ENCODE measurements around the gene ANO3.

ANO3 gene

GRCh38 chr11:26655287-26655686 lies 323.4 kb downstream of the ANO3 start:
- Histone ChIP-seq H3K4me3 (ENCODE audit: low read length) (no peak overlapping the region), H3K27ac (ENCODE audit: low read depth, low read length) (no peak overlapping the region), H3K36me3 (ENCODE audit: control insufficient read depth, low read length) (no peaks in the 10 kb centered on the region), H3K9me3 (ENCODE audit: control insufficient read depth, insufficient read depth, low read length) (no peaks in the 10 kb centered on the region), H3F3A (ENCODE audit: control insufficient read depth, insufficient read depth) (no peaks in the 10 kb centered on the region), H4K20me1 (ENCODE audit: control insufficient read depth, insufficient read depth, low read depth, low read length) (no peaks in the 10 kb centered on the region), H3K4me1 (ENCODE audit: control insufficient read depth, low read length) (no peaks in the 10 kb centered on the region), H3K79me2 (ENCODE audit: control insufficient read depth, low read length) (no peaks in the 10 kb centered on the region), H3K4me2 (ENCODE audit: low read length) (no peak overlapping the region), H3K27me3 (ENCODE audit: control insufficient read depth, low read length) (0 out of 2 replicates have a peak, but pooled peaks cover 3% of the 10 kb centered on the region), H3K9me2 (replicated peaks; ENCODE audit: control insufficient read depth, low read length) (no peaks in the 10 kb centered on the region)
- TF ChIP-seq CTCF (IDR thresholded peaks at IDR 0.05; ENCODE audit: low read depth, low read length, poor library complexity, severe bottlenecking) (no peak), EZH2phosphoT487 (IDR thresholded peaks at IDR 0.05; ENCODE audit: borderline replicate concordance, low read length) (no peak)

- H3K79me2 ChIP-seq (ENCODE audit: control insufficient read depth, low read length), result no peaks in the 10 kb centered on the region
- H3K36me3 ChIP-seq (ENCODE audit: control insufficient read depth, low read length), result no peaks in the 10 kb centered on the region
- no peaks in the 10 kb centered on the region for H3F3A ChIP-seq (ENCODE audit: control insufficient read depth, insufficient read depth)
- TF ChIP-seq CTCF (IDR thresholded peaks at IDR 0.05; ENCODE audit: low read depth, low read length, poor library complexity, severe bottlenecking) (no peak), EZH2phosphoT487 (IDR thresholded peaks at IDR 0.05; ENCODE audit: borderline replicate concordance, low read length) (no peak)
- H3K4me1 ChIP-seq (ENCODE audit: control insufficient read depth, low read length), result no peaks in the 10 kb centered on the region
- no peak overlapping the region for H3K27ac ChIP-seq (ENCODE audit: low read depth, low read length)
- H3K4me2 ChIP-seq (ENCODE audit: low read length), result no peak overlapping the region
- no peaks in the 10 kb centered on the region for H3K27me3 ChIP-seq (ENCODE audit: control insufficient read depth, low read length)
- no peaks in the 10 kb centered on the region for H3K9me2 ChIP-seq (replicated peaks; ENCODE audit: control insufficient read depth, low read length)
- H3K4me3 ChIP-seq (ENCODE audit: low read length), result no peak overlapping the region
- H3K9me3 ChIP-seq (ENCODE audit: control insufficient read depth, insufficient read depth, low read length), result no peaks in the 10 kb centered on the region
- no peaks in the 10 kb centered on the region for H4K20me1 ChIP-seq (ENCODE audit: control insufficient read depth, insufficient read depth, low read depth, low read length)
Observed at GRCh38 chr11:26662916-26663315, 331.0 kb downstream of the ANO3 start.

GRCh38 chr11:26665036-26665435 lies 333.1 kb downstream of the ANO3 start:
- no peaks in the 10 kb centered on the region for H3K9me3 ChIP-seq (ENCODE audit: control insufficient read depth, insufficient read depth, low read length)
- no peaks in the 10 kb centered on the region for H3K36me3 ChIP-seq (ENCODE audit: control insufficient read depth, low read length)
- H3K27ac ChIP-seq (ENCODE audit: low read depth, low read length), result no peak overlapping the region
- H3K4me1 ChIP-seq (ENCODE audit: control insufficient read depth, low read length), result no peaks in the 10 kb centered on the region
- H4K20me1 ChIP-seq (ENCODE audit: control insufficient read depth, insufficient read depth, low read depth, low read length), result no peaks in the 10 kb centered on the region
- no peaks in the 10 kb centered on the region for H3F3A ChIP-seq (ENCODE audit: control insufficient read depth, insufficient read depth)
- H3K9me2 ChIP-seq (replicated peaks; ENCODE audit: control insufficient read depth, low read length), result no peaks in the 10 kb centered on the region
- no peaks in the 10 kb centered on the region for H3K27me3 ChIP-seq (ENCODE audit: control insufficient read depth, low read length)
- H3K4me2 ChIP-seq (ENCODE audit: low read length), result no peak overlapping the region
- TF ChIP-seq EZH2phosphoT487 (IDR thresholded peaks at IDR 0.05; ENCODE audit: borderline replicate concordance, low read length) (no peak), CTCF (IDR thresholded peaks at IDR 0.05; ENCODE audit: low read depth, low read length, poor library complexity, severe bottlenecking) (no peak)
- no peak overlapping the region for H3K4me3 ChIP-seq (ENCODE audit: low read length)
- H3K79me2 ChIP-seq (ENCODE audit: control insufficient read depth, low read length), result no peaks in the 10 kb centered on the region

- no peak overlapping the region for H3K4me2 ChIP-seq (ENCODE audit: low read length)
- no peak overlapping the region for H3K4me3 ChIP-seq (ENCODE audit: low read length)
- H3K36me3 ChIP-seq (ENCODE audit: control insufficient read depth, low read length), result no peaks in the 10 kb centered on the region
- H3K4me1 ChIP-seq (ENCODE audit: control insufficient read depth, low read length), result no peaks in the 10 kb centered on the region
- no peaks in the 10 kb centered on the region for H3K27me3 ChIP-seq (ENCODE audit: control insufficient read depth, low read length)
- no peak overlapping the region for H3K27ac ChIP-seq (ENCODE audit: low read depth, low read length)
- no peaks in the 10 kb centered on the region for H3K9me3 ChIP-seq (ENCODE audit: control insufficient read depth, insufficient read depth, low read length)
- no peaks in the 10 kb centered on the region for H4K20me1 ChIP-seq (ENCODE audit: control insufficient read depth, insufficient read depth, low read depth, low read length)
- H3K79me2 ChIP-seq (ENCODE audit: control insufficient read depth, low read length), result no peaks in the 10 kb centered on the region
- TF ChIP-seq EZH2phosphoT487 (IDR thresholded peaks at IDR 0.05; ENCODE audit: borderline replicate concordance, low read length), result no peak
- no peak for TF ChIP-seq CTCF (IDR thresholded peaks at IDR 0.05; ENCODE audit: low read depth, low read length, poor library complexity, severe bottlenecking)
- H3K9me2 ChIP-seq (replicated peaks; ENCODE audit: control insufficient read depth, low read length), result no peaks in the 10 kb centered on the region
- H3F3A ChIP-seq (ENCODE audit: control insufficient read depth, insufficient read depth), result no peaks in the 10 kb centered on the region
Observed at GRCh38 chr11:26665946-26666345, 334.0 kb downstream of the ANO3 start.
